GM20000 (cell line): ENCODE data around the gene KIAA0513.
"Not testable (repeated sequence)": the region's sequence is repeated elsewhere in the genome, so short reads cannot be mapped to it uniquely, and the experiment has no call there.

Experiments used
- DNase-seq: peaks from one replicate; pipeline ENCODE4 v3.0.0; 2012; ENCODE audit warnings: low spot score
- CTCF ChIP-seq: IDR thresholded peaks from 2 replicates; pipeline ENCODE4 v1.5.1; 2012; ENCODE audit warnings: mild to moderate bottlenecking, control low read depth; ENCODE audit errors: extremely low read depth, missing control alignments

Gene KIAA0513

GRCh38 chr16:85031451-85031850, 3.9 kb downstream of the KIAA0513 start:
- no peak for TF ChIP-seq CTCF

GRCh38 chr16:85032187-85032586, 4.6 kb downstream of the KIAA0513 start:
- not testable (repeated sequence) for DNase-seq

More at GRCh38 chr16:85031451-85031850, 3.9 kb downstream of the KIAA0513 start:
- DNase-seq, result no peak

GRCh38 chr16:85033171-85033570, 5.6 kb downstream of the KIAA0513 start:
- TF ChIP-seq CTCF, result no peak
- no peak for DNase-seq

- DNase-seq, result no peak
- no peak for TF ChIP-seq CTCF
Observed at GRCh38 chr16:85034591-85035433, 7.2 kb downstream of the KIAA0513 start.

- no peak for TF ChIP-seq CTCF
- DNase-seq, result no peak
Observed at GRCh38 chr16:85036236-85037049, 8.8 kb downstream of the KIAA0513 start.

- no peak for DNase-seq
- TF ChIP-seq CTCF, result no peak
Observed at GRCh38 chr16:85037050-85037410, 9.4 kb downstream of the KIAA0513 start.

GRCh38 chr16:85037721-85038120, 10.1 kb downstream of the KIAA0513 start:
- DNase-seq, result no peak
- TF ChIP-seq CTCF, result no peak
